Peyer's patch (tissue), 4 donors: ENCODE measurements around the gene TNFAIP8. TPM values are rescaled to one million over a fixed set of nuclear protein-coding genes. Genes with fewer than 3 reads are reported as not detected.

Experiments
- DNase-seq, 3 donors: peaks; one replicate each; pipeline ENCODE4 v3.0.0-alpha.2; 2017 to 2019
- H3K27ac ChIP-seq, 4 donors: fragments of 200-600 bp; sonication (generic); one replicate each; pipeline ENCODE4 v1.5.1; 2016 to 2019
- H3K27me3 ChIP-seq, 2 donors: fragments of 200-600 bp; sonication (generic); one replicate each; pipeline ENCODE4 v1.5.1; 2019
- H3K36me3 ChIP-seq, 3 donors: fragments of 200-600 bp; sonication (generic); one replicate each; pipeline ENCODE4 v1.5.1; 2016 to 2019
- H3K4me1 ChIP-seq, 4 donors: fragments of 200-600 bp; sonication (generic); one replicate each; pipeline ENCODE4 v1.5.1; 2016 to 2019
- H3K4me3 ChIP-seq, 4 donors: fragments of 200-600 bp; sonication (generic); 1 replicate in 3 of 4; 2 replicates in 1 of 4; pipeline ENCODE4 v1.5.1; 2016 to 2019; ENCODE audit warnings: mild to moderate bottlenecking in 1 of 4
- H3K9me3 ChIP-seq, 4 donors: fragments of 200-600 bp; sonication (generic); one replicate each; pipeline ENCODE4 v1.5.1; 2016 to 2019; ENCODE audit warnings: mild to moderate bottlenecking in 1 of 4
- CTCF ChIP-seq, 6 experiments: fragments of 450-650 bp in 4 of 6; fragments of 200-600 bp in 2 of 6; sonication (generic) in 1 of 6; IDR thresholded peaks; one replicate each; pipeline ENCODE4 v1.5.1; 2017 to 2019; ENCODE audit warnings: antibody characterized with exemption in 6 of 6, mild to moderate bottlenecking in 3 of 6, moderate library complexity in 1 of 6
- POLR2A ChIP-seq, 2 donors: fragments of 450-650 bp; IDR thresholded peaks; one replicate each; pipeline ENCODE4 v1.5.1; 2017; ENCODE audit warnings: antibody characterized with exemption in 2 of 2, mild to moderate bottlenecking in 2 of 2, moderate library complexity in 2 of 2
- total RNA-seq, 4 donors: library from RNA; depleted of rRNA; stranded (reverse); fragments of >200 nt; gene quantifications; one replicate each; pipeline ENCODE4 v1.1.0, GENCODE V29; 2016

The TNFAIP8 gene
- total RNA-seq, 4 donors from 2014 or later, result 3.0 to 47.9 (median 10.2) TPM

GRCh38 chr5:119379096-119379495, 23.3 kb downstream of the TNFAIP8 start:
- Histone ChIP-seq H3K27me3 (no peaks in the 10 kb centered on the region), H3K27ac (no peak overlapping the region), H3K4me3 (no peak overlapping the region), H3K36me3 (no peaks in the 10 kb centered on the region), H3K9me3 (no peaks in the 10 kb centered on the region), H3K4me1 (peaks cover 0 to 2% (median 0%) of the 10 kb centered on the region in 4 donors)
- TF ChIP-seq CTCF (IDR thresholded peaks at IDR 0.05), result no peak
- no peak for TF ChIP-seq POLR2A (IDR thresholded peaks at IDR 0.05)
- no peak for DNase-seq

GRCh38 chr5:119379942-119380547, 24.2 kb downstream of the TNFAIP8 start:
- H3K4me1 ChIP-seq, result peaks cover 0 to 4% (median 0%) of the 10 kb centered on the region in 4 donors
- no peak for DNase-seq
- no peaks in the 10 kb centered on the region for H3K27me3 ChIP-seq
- H3K4me3 ChIP-seq, result no peak overlapping the region
- H3K36me3 ChIP-seq, result no peaks in the 10 kb centered on the region
- H3K9me3 ChIP-seq, result no peaks in the 10 kb centered on the region
- TF ChIP-seq CTCF (IDR thresholded peaks at IDR 0.05) (no peak), POLR2A (IDR thresholded peaks at IDR 0.05) (no peak)
- H3K27ac ChIP-seq, result no peak overlapping the region

GRCh38 chr5:119382169-119382568, 26.4 kb downstream of the TNFAIP8 start:
- Histone ChIP-seq H3K4me3 (no peak overlapping the region), H3K4me1 (peaks cover 0 to 5% (median 2%) of the 10 kb centered on the region in 4 donors), H3K27me3 (no peaks in the 10 kb centered on the region), H3K36me3 (no peaks in the 10 kb centered on the region), H3K27ac (no peak overlapping the region), H3K9me3 (no peaks in the 10 kb centered on the region)
- no peak for DNase-seq
- no peak for TF ChIP-seq POLR2A (IDR thresholded peaks at IDR 0.05)
- TF ChIP-seq CTCF (IDR thresholded peaks at IDR 0.05), result no peak

- H3K4me1 ChIP-seq, result peaks cover 0 to 9% (median 2%) of the 10 kb centered on the region in 4 donors
- H3K36me3 ChIP-seq, result no peaks in the 10 kb centered on the region
- H3K4me3 ChIP-seq, result no peak overlapping the region
- H3K9me3 ChIP-seq, result no peaks in the 10 kb centered on the region
- no peak for DNase-seq
- no peak overlapping the region for H3K27ac ChIP-seq
- TF ChIP-seq CTCF (IDR thresholded peaks at IDR 0.05), result no peak
- TF ChIP-seq POLR2A (IDR thresholded peaks at IDR 0.05), result no peak
- no peaks in the 10 kb centered on the region for H3K27me3 ChIP-seq
Observed at GRCh38 chr5:119383008-119383407, 27.2 kb downstream of the TNFAIP8 start.

- H3K36me3 ChIP-seq, result no peaks in the 10 kb centered on the region
- DNase-seq, result no peak
Observed at GRCh38 chr5:119385136-119385535, 29.3 kb downstream of the TNFAIP8 start.

More at GRCh38 chr5:119385136-119385535, 29.3 kb downstream of the TNFAIP8 start:
- Histone ChIP-seq H3K27ac (no peak overlapping the region), H3K9me3 (no peaks in the 10 kb centered on the region), H3K4me3 (no peak overlapping the region), H3K4me1 (peaks cover 0 to 9% (median 2%) of the 10 kb centered on the region in 4 donors), H3K27me3 (no peaks in the 10 kb centered on the region)
- TF ChIP-seq POLR2A (IDR thresholded peaks at IDR 0.05) (no peak), CTCF (IDR thresholded peaks at IDR 0.05) (no peak)
